ENCODE data around the gene ATP5F1B. TPM values are rescaled to one million over a fixed set of nuclear protein-coding genes. Genes with fewer than 3 reads are reported as not detected.
A peak's percentile ranks its signal among the peaks of the same experiment; 100 is the strongest.

ATP5F1B gene
- total RNA-seq, 4 donors from 2014 or later = 315 to 472 (median 432) TPM

GRCh38 chr12:56635806-56636674, 9.7 kb downstream of the ATP5F1B start:
- peaks cover 9 to 77% (median 34%) of the 10 kb centered on the region in 3 donors for H3K4me1 ChIP-seq
- no peaks in the 10 kb centered on the region for H3K9me3 ChIP-seq
- H3K27me3 ChIP-seq = no peaks in the 10 kb centered on the region
- whole genome bisulfite sequencing, 2 donors (ENCODE audit: low coverage in 1 of 2) = 0 to 1% methylated on average over 8 to 9 of the region's 20 CpGs
- peak overlapping the region; percentile 90 to 98 (median 94) for H3K27ac ChIP-seq
- H3K36me3 ChIP-seq = peaks cover 0 to 35% of the 10 kb centered on the region in 2 donors
- peak overlapping the region; percentile 65 to 83 for H3K4me3 ChIP-seq
- peak; percentile 82 for TF ChIP-seq POLR2AphosphoS5 (IDR thresholded peaks at IDR 0.05)
- TF ChIP-seq EP300 (IDR thresholded peaks at IDR 0.05) = no peak
- peak; percentile 37 to 43 for TF ChIP-seq POLR2A (IDR thresholded peaks at IDR 0.05)
- ATAC-seq = peak; percentile 83

- Histone ChIP-seq H3K4me3 (peak overlapping the region; percentile 65 to 83), H3K27ac (peak overlapping the region; percentile 90 to 98 (median 94)), H3K36me3 (peaks cover 0 to 26% of the 10 kb centered on the region in 2 donors), H3K4me1 (peaks cover 9 to 77% (median 41%) of the 10 kb centered on the region in 3 donors), H3K27me3 (no peaks in the 10 kb centered on the region), H3K9me3 (no peaks in the 10 kb centered on the region)
- peak; percentile 45 to 46 for TF ChIP-seq POLR2A (IDR thresholded peaks at IDR 0.05)
- no peak for TF ChIP-seq EP300 (IDR thresholded peaks at IDR 0.05)
- peak in 3 of 4 experiments; percentile 48 to 57 (median 56) for TF ChIP-seq CTCF (IDR thresholded peaks at IDR 0.05)
- TF ChIP-seq POLR2AphosphoS5 (IDR thresholded peaks at IDR 0.05) = peak; percentile 58
- ATAC-seq = peak; percentile 34
- 0% methylated on average over 4 to 19 of the region's 47 CpGs for WGBS, 2 donors (ENCODE audit: low coverage in 1 of 2)
These were observed 10.7 kb downstream of the ATP5F1B start for GRCh38 chr12:56634837-56635791.

- TF ChIP-seq POLR2AphosphoS5 (IDR thresholded peaks at IDR 0.05) (no peak), EP300 (IDR thresholded peaks at IDR 0.05) (no peak), POLR2A (IDR thresholded peaks at IDR 0.05) (no peak), CTCF (IDR thresholded peaks at IDR 0.05) (no peak)
- H3K27me3 ChIP-seq = no peaks in the 10 kb centered on the region
- H3K36me3 ChIP-seq = peaks cover 0 to 18% of the 10 kb centered on the region in 2 donors
- no peak for ATAC-seq
- WGBS, 2 donors (ENCODE audit: low coverage in 1 of 2) = 0 to 2% methylated on average over 16 to 21 of the region's 27 CpGs
- H3K27ac ChIP-seq = peak overlapping the region; percentile 90 to 98 (median 94)
- peak overlapping the region; percentile 65 to 83 for H3K4me3 ChIP-seq
- no peaks in the 10 kb centered on the region for H3K9me3 ChIP-seq
- H3K4me1 ChIP-seq = peaks cover 9 to 70% (median 41%) of the 10 kb centered on the region in 3 donors
These were observed 11.4 kb downstream of the ATP5F1B start for GRCh38 chr12:56634242-56634836.

GRCh38 chr12:56633468-56634241, 12.1 kb downstream of the ATP5F1B start:
- TF ChIP-seq POLR2AphosphoS5 (IDR thresholded peaks at IDR 0.05) = no peak
- no peak for TF ChIP-seq POLR2A (IDR thresholded peaks at IDR 0.05)
- no peak for TF ChIP-seq CTCF (IDR thresholded peaks at IDR 0.05)
- TF ChIP-seq EP300 (IDR thresholded peaks at IDR 0.05) = no peak
- ATAC-seq = no peak
- Histone ChIP-seq H3K4me3 (peak overlapping the region; percentile 65 to 83), H3K36me3 (peaks cover 0 to 12% of the 10 kb centered on the region in 2 donors), H3K4me1 (peaks cover 9 to 72% (median 41%) of the 10 kb centered on the region in 3 donors), H3K27me3 (no peaks in the 10 kb centered on the region), H3K9me3 (no peaks in the 10 kb centered on the region), H3K27ac (peak overlapping the region in 3 of 4 donors; percentile 91 to 98 (median 96))
- WGBS, 2 donors (ENCODE audit: low coverage in 1 of 2) = 34 to 48% methylated on average over 7 to 10 of the region's 12 CpGs

Data from gastroesophageal sphincter (tissue), 4 donors.